PC-3 (cell line): Measurements from ENCODE around the gene KCNH5. TPM values are rescaled to one million over a fixed set of nuclear protein-coding genes. Genes with fewer than 3 reads are reported as not detected.

Experiments
- ATAC-seq: fragments of 200-7000 bp; cut with Tn5 transposase; 2 replicates; pipeline ENCODE4 v1.9.1; 2020; ENCODE audit warnings: mild to moderate bottlenecking, moderate library complexity
- BruUV-seq: library from RNA; stranded (reverse); fragments of 400-500 nt; replicated peaks from 2 replicates; lab custom pipeline; 2021; lab: Mats Ljungman, UMichigan
- CTCF ChIA-PET: fragments of 300-600 bp; sonication (Branson Sonifier 250); formaldehyde crosslinking; loops from one replicate; lab custom pipeline; 2022; ENCODE audit warnings: antibody characterized with exemption; lab: Charles Lee
- POLR2A ChIA-PET: fragments of 300-600 bp; sonication (Branson Sonifier 250); formaldehyde crosslinking; loops from one replicate; lab custom pipeline; 2022; ENCODE audit warnings: antibody characterized with exemption; ENCODE audit not compliant: unreplicated experiment; lab: Charles Lee
- DNase-seq: peaks from one replicate; pipeline ENCODE4 v3.0.0-alpha.2; 2015
- H2AFZ ChIP-seq: fragments of 300-600 bp; sonication (generic); 2 replicates; pipeline ENCODE4 v1.6.0; 2016; ENCODE audit warnings: antibody characterized with exemption, low read length
- H3F3A ChIP-seq: fragments of 300-600 bp; sonication (generic); one replicate; pipeline ENCODE4 v1.6.0; 2017; ENCODE audit warnings: antibody characterized with exemption, low read length, control low read depth, mild to moderate bottlenecking; ENCODE audit not compliant: unreplicated experiment
- H3K27ac ChIP-seq: fragments of 300-600 bp; sonication (generic); 2 replicates; pipeline ENCODE4 v1.5.1; 2016; ENCODE audit warnings: mild to moderate bottlenecking, low read length
- H3K27me3 ChIP-seq: fragments of 300-600 bp; sonication (generic); 2 replicates; pipeline ENCODE4 v1.6.1; 2016; ENCODE audit warnings: low read length, mixed read lengths
- H3K36me3 ChIP-seq: fragments of 300-600 bp; sonication (generic); 2 replicates; pipeline ENCODE4 v1.6.1; 2016; ENCODE audit warnings: low read depth, mixed run types, low read length, mixed read lengths
- H3K4me1 ChIP-seq: fragments of 300-600 bp; sonication (generic); 2 replicates; pipeline ENCODE4 v1.5.1; 2016; ENCODE audit warnings: low read length; ENCODE audit not compliant: insufficient read depth
- H3K4me2 ChIP-seq: fragments of 300-600 bp; sonication (generic); 2 replicates; pipeline ENCODE4 v1.6.0; 2016; ENCODE audit warnings: low read length
- H3K4me3 ChIP-seq: fragments of 300-600 bp; sonication (generic); 2 replicates; pipeline ENCODE4 v1.5.1; 2016; ENCODE audit warnings: mild to moderate bottlenecking, low read length, mixed read lengths
- H3K79me2 ChIP-seq: fragments of 300-600 bp; sonication (generic); 2 replicates; pipeline ENCODE4 v1.6.1; 2017; ENCODE audit warnings: low read length, mixed read lengths
- H3K9ac ChIP-seq: fragments of 300-600 bp; sonication (generic); 2 replicates; pipeline ENCODE4 v1.6.0; 2016; ENCODE audit warnings: mild to moderate bottlenecking, low read length
- H3K9me2 ChIP-seq: fragments of 300-600 bp; sonication (generic); replicated peaks from 2 replicates; pipeline ENCODE4 v1.6.1; 2016; ENCODE audit warnings: mixed run types, low read length, mixed read lengths
- H3K9me3 ChIP-seq: fragments of 300-600 bp; sonication (generic); 2 replicates; pipeline ENCODE4 v1.6.1; 2016; ENCODE audit warnings: low read length, mixed read lengths
- H4K20me1 ChIP-seq: fragments of 300-600 bp; sonication (generic); 2 replicates; pipeline ENCODE4 v1.6.1; 2016; ENCODE audit warnings: low read length, mixed read lengths
- EZH2 ChIP-seq: fragments of 300-600 bp; sonication (generic); IDR thresholded peaks from one replicate; pipeline ENCODE4 v1.6.1; 2017; ENCODE audit warnings: antibody characterized with exemption, mild to moderate bottlenecking, low read length; ENCODE audit not compliant: unreplicated experiment
- EZH2phosphoT487 ChIP-seq: fragments of 300-600 bp; sonication (generic); IDR thresholded peaks from 2 replicates; pipeline ENCODE4 v1.6.1; 2018; ENCODE audit warnings: mild to moderate bottlenecking, antibody characterized with exemption, low read length, borderline replicate concordance
- intact Hi-C: fragments of 100-400 bp; cut with micrococcal nuclease; formaldehyde crosslinking; loops from 2 replicates; pipeline ENCODE4 v1.9.0; 2023
- total RNA-seq: library from RNA; depleted of rRNA; stranded (reverse); fragments of >200 nt; gene quantifications from 2 replicates; pipeline ENCODE4 v1.2.3, GENCODE V29; 2014
- TF ChIP-seq, protein P1 (sequence below): fragments of 300-600 bp; sonication (generic); conservative IDR thresholded peaks from 2 replicates; pipeline ENCODE4 v1.5.1; 2017; ENCODE audit warnings: antibody characterized with exemption, low read depth, mild to moderate bottlenecking, low read length

KCNH5 gene
- total RNA-seq, 1 experiment from 2014 or later: not detected

DNA sequence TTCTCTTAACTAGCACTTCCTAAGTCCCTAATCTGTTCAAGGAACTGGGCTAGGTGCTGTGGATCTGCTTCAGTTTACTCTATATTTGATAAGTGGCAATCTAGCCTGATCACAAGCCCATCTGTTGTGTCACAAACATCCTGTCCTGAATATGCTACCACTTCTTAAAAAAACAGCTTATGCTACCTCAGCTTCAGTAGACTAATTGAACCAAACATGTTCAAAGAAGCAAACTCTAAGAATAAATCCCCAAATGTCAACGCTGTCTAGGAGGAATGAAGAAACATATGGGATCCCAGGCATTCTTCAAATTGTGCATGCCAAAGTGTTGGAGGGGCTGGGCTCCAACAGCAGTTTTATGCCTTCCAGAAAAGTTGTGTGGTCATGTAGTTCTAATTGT, 10.4 kb upstream of the KCNH5 start:
- ChIA-PET CTCF (no interaction called here), POLR2A (no interaction called here)
- peaks cover 39% of the 10 kb centered on the region for H3K27me3 ChIP-seq
- H3K9ac ChIP-seq: no peak overlapping the region
- H3F3A ChIP-seq: no peaks in the 10 kb centered on the region
- H3K27ac ChIP-seq: no peak overlapping the region
- H3K4me1 ChIP-seq: no peaks in the 10 kb centered on the region
- H4K20me1 ChIP-seq: no peaks in the 10 kb centered on the region
- H3K9me3 ChIP-seq: no peaks in the 10 kb centered on the region
- H3K79me2 ChIP-seq: no peaks in the 10 kb centered on the region
- H3K4me2 ChIP-seq: no peak overlapping the region
- no TSS peak for BruUV-seq
- TF ChIP-seq EZH2phosphoT487 (no peak), EZH2 (no peak)
- TF ChIP-seq, protein P1, sequence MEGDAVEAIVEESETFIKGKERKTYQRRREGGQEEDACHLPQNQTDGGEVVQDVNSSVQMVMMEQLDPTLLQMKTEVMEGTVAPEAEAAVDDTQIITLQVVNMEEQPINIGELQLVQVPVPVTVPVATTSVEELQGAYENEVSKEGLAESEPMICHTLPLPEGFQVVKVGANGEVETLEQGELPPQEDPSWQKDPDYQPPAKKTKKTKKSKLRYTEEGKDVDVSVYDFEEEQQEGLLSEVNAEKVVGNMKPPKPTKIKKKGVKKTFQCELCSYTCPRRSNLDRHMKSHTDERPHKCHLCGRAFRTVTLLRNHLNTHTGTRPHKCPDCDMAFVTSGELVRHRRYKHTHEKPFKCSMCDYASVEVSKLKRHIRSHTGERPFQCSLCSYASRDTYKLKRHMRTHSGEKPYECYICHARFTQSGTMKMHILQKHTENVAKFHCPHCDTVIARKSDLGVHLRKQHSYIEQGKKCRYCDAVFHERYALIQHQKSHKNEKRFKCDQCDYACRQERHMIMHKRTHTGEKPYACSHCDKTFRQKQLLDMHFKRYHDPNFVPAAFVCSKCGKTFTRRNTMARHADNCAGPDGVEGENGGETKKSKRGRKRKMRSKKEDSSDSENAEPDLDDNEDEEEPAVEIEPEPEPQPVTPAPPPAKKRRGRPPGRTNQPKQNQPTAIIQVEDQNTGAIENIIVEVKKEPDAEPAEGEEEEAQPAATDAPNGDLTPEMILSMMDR: no peak
- intact Hi-C loops: no loop called here
- no peak overlapping the region for H2AFZ ChIP-seq
- H3K36me3 ChIP-seq: no peaks in the 10 kb centered on the region
- no peak overlapping the region for H3K4me3 ChIP-seq
- no peaks in the 10 kb centered on the region for H3K9me2 ChIP-seq
- no peak for ATAC-seq
- no peak for DNase-seq

DNA sequence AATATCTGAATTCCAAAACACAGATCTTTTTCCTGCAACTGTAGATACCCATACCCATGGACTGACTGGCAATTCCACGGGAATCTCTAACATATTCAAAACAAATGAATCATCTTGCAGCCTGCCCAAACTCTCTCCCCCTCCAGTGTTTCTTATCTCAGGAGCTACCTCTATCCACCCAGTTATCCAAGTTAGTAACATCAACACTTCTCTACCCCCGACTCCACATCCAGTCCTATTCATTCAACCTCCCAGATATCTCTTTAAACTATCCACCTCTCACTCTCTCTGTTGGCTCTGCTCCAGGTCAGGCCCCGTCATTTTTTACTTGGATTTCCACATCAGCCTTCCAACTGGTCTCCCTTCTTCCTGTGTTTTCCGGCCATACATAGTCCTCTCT, 6.7 kb upstream of the KCNH5 start:
- no peak overlapping the region for H3K4me3 ChIP-seq
- H3K9me2 ChIP-seq: no peaks in the 10 kb centered on the region
- H2AFZ ChIP-seq: no peak overlapping the region
- ChIA-PET POLR2A (no interaction called here), CTCF (no interaction called here)
- no peak for ATAC-seq
- H3F3A ChIP-seq: no peaks in the 10 kb centered on the region
- no peak overlapping the region for H3K9ac ChIP-seq
- no peak for DNase-seq
- intact Hi-C loops: no loop called here
- BruUV-seq: no TSS peak
- no peak overlapping the region for H3K27ac ChIP-seq
- H3K9me3 ChIP-seq: no peaks in the 10 kb centered on the region
- H3K4me2 ChIP-seq: no peak overlapping the region
- no peaks in the 10 kb centered on the region for H4K20me1 ChIP-seq
- no peaks in the 10 kb centered on the region for H3K36me3 ChIP-seq
- TF ChIP-seq, protein P1: no peak
- TF ChIP-seq EZH2 (no peak), EZH2phosphoT487 (no peak)
- peaks cover 67% of the 10 kb centered on the region for H3K27me3 ChIP-seq
- H3K79me2 ChIP-seq: no peaks in the 10 kb centered on the region
- no peaks in the 10 kb centered on the region for H3K4me1 ChIP-seq

DNA sequence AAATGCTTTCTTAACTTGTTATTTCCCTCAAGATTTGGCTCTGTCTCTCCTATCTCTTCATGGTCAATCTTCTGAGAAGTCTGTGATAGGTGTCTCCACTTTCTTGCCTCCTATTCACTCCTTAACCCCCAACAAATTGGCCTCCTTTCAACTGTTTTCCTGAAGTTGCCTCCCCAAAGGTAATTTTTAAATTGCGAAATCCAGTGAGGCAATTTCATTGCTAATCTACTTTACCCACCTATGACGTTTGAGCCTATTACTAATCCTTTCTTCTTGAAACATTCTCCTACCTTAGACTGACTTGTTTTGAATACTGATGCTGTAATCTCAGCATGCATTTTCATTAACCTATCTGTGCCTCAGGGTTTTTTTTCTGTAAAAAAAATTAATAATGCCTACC, 6.0 kb upstream of the KCNH5 start:
- Histone ChIP-seq H3K27ac (no peak overlapping the region), H3K4me1 (0 out of 2 replicates have a peak, but pooled peaks cover under 1% of the 10 kb centered on the region), H3F3A (no peaks in the 10 kb centered on the region), H3K36me3 (no peaks in the 10 kb centered on the region), H3K4me3 (no peak overlapping the region), H3K79me2 (no peaks in the 10 kb centered on the region), H3K9ac (no peak overlapping the region), H4K20me1 (no peaks in the 10 kb centered on the region), H3K9me3 (no peaks in the 10 kb centered on the region), H2AFZ (no peak overlapping the region), H3K9me2 (no peaks in the 10 kb centered on the region), H3K4me2 (no peak overlapping the region), H3K27me3 (peaks cover 66% of the 10 kb centered on the region)
- ATAC-seq (no peak), DNase-seq (no peak)
- TF ChIP-seq EZH2phosphoT487: no peak
- TF ChIP-seq EZH2: no peak
- TF ChIP-seq, protein P1: no peak
- ChIA-PET CTCF (no interaction called here), POLR2A (no interaction called here)
- intact Hi-C loops: no loop called here
- BruUV-seq: no TSS peak
